Activated naive CD8-positive, alpha-beta T cell treated with anti-CD3 and anti-CD28 coated beads, Interleukin-2, amount 50 U/mL, for 24 hours (primary cell): ENCODE measurements around the gene ZNF689.

ENCODE experiments used
- ATAC-seq: fragments of 150-1000 bp; cut with Tn5 transposase; one replicate; pipeline ENCODE4 v1.10.0; 2021
- DNase-seq: peaks from one replicate; pipeline ENCODE4 v3.0.0; 2021
- H3K27ac Mint-ChIP-seq: one replicate; pipeline ENCODE4 v1.8.0; 2021; ENCODE audit warnings: mild to moderate bottlenecking, mixed read lengths
- H3K27me3 Mint-ChIP-seq: one replicate; pipeline ENCODE4 v1.8.0; 2021; ENCODE audit warnings: mixed read lengths
- H3K36me3 Mint-ChIP-seq: one replicate; pipeline ENCODE4 v1.8.0; 2021; ENCODE audit warnings: low read depth, mixed read lengths
- H3K4me1 Mint-ChIP-seq: one replicate; pipeline ENCODE4 v1.8.0; 2021; ENCODE audit warnings: mixed read lengths
- H3K4me3 Mint-ChIP-seq: one replicate; pipeline ENCODE4 v1.8.0; 2021; ENCODE audit warnings: mild to moderate bottlenecking, moderate library complexity, mixed read lengths
- H3K9me3 Mint-ChIP-seq: one replicate; pipeline ENCODE4 v1.8.0; 2021; ENCODE audit warnings: mixed read lengths

The ZNF689 gene

DNA sequence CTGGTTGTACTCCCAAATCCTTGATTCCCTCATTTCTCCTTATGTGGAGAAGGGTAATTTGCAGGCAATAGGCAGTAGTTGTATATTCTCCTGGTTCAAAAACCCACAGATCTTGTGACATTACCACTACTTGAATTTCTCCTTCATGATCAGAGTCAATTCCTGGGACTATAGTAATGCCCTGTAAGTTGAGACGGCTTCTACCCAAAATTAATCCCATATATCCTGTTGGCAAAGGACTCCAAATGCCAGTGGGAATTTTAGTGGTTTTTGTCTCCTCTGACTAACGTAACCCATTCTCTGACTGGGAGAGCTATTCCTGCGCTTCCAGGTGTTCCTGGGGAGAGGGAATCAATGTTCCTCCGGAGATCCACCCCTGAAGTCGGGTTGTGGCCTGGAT, 11.6 kb upstream of the ZNF689 start:
- Mint-ChIP-seq H3K4me1 (peaks cover 3% of the 10 kb centered on the region), H3K9me3 (no peaks in the 10 kb centered on the region), H3K27ac (no peak overlapping the region), H3K36me3 (no peaks in the 10 kb centered on the region), H3K27me3 (no peaks in the 10 kb centered on the region), H3K4me3 (no peak overlapping the region)
- DNase-seq (no peak), ATAC-seq (no peak)

DNA sequence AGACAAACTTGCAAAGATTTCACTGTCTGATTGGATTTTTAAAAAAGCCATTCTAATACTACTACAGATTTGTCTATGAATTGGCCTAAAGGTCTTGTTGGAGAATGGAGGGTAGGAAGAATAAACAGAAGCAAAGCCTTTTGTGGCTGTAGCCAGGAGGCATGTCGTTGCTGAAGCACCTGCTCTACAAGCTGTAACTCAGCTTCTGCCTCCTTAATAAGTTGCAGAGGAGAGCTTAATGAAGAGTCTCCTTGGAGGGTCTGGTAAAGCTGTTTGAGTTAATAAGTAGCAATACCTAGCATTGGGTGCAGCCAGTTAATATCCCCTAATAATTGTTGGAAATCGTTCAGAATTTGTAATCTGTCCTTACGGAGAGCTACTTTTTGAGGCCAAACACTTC, 10.0 kb upstream of the ZNF689 start:
- peaks cover 3% of the 10 kb centered on the region for H3K4me1 Mint-ChIP-seq
- no peak overlapping the region for H3K27ac Mint-ChIP-seq
- H3K4me3 Mint-ChIP-seq, result no peak overlapping the region
- H3K27me3 Mint-ChIP-seq, result peaks cover 1% of the 10 kb centered on the region
- H3K36me3 Mint-ChIP-seq, result no peaks in the 10 kb centered on the region
- ATAC-seq, result no peak
- H3K9me3 Mint-ChIP-seq, result no peaks in the 10 kb centered on the region
- DNase-seq, result no peak

DNA sequence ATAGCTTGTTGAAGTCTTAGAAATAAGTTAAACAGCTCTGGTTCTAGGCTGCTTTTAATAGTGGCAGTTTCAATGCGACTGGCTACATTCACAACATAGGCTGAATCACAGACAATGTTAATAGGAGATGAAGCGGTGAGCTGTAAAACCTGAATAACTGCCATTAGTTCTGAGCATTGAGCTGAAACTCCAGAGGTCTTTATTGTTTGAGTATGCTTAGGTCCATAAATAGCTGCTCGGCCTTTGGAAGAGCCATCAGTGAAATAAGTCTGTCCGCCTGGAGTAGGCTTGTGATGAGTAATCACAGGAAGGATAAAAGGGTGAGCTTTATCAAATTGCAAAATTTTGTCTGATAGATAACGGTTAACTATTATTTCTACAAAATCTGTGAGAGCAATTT, 9.4 kb upstream of the ZNF689 start:
- DNase-seq (no peak), ATAC-seq (no peak)
- Mint-ChIP-seq H3K36me3 (no peaks in the 10 kb centered on the region), H3K27ac (no peak overlapping the region), H3K4me3 (no peak overlapping the region), H3K27me3 (peaks cover 1% of the 10 kb centered on the region), H3K9me3 (no peaks in the 10 kb centered on the region), H3K4me1 (peaks cover 3% of the 10 kb centered on the region)

DNA sequence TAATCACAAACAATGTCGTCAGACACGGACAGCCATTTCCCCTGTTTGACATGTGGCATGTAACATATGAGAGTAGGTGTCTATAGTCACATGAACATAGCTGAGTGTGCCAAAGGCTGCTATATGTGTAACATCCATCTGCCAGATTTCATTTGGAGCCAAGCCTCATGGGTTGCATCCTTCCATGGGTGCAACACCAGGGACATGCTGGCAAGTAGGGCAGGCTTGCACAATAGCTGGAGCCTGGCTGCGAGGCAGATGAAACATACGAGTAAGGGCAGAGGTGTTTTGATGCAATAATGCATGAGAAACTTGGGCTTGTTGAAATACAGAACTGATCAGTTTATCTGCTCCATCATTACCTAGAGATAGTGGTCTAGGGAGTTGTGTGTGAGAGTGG, 9.0 kb upstream of the ZNF689 start:
- H3K4me3 Mint-ChIP-seq, result no peak overlapping the region
- peaks cover 1% of the 10 kb centered on the region for H3K27me3 Mint-ChIP-seq
- H3K27ac Mint-ChIP-seq, result no peak overlapping the region
- ATAC-seq, result no peak
- no peaks in the 10 kb centered on the region for H3K9me3 Mint-ChIP-seq
- no peak for DNase-seq
- no peaks in the 10 kb centered on the region for H3K36me3 Mint-ChIP-seq
- H3K4me1 Mint-ChIP-seq, result peaks cover 3% of the 10 kb centered on the region

DNA sequence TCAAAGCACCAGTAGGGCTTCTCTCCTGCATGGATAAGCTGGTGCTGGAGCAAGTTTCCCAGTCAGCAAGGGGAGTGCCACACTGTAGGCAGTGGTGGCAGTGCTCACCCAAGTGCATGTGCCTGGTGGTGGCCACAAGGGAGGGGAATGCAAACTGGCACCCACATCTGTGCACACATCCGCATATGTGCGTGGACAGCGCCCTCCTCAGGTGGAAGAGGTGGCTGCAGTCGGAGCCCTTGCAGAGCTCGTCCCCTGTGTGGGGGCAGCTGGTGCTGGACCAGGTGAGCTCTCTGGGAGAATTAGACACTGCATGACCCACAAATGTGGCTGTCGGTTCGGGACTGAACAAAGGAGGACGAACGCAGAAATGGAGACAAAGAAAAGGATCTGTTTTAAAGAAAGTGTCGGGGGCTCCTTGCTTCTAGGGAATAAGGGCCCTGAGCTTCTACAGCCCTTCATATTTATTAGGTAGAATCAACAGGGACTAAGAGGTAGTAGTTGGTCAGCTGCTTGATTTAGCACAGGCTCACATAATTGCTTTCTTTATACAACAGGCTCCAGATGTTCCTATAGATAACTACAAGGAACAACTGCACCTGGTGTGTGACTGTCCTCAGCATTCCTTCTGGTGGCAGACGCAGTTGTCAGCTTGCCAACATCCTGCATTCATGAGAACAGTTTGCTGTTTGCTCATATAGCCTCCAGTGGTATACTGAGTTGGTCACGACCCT, 5.3 kb upstream of the ZNF689 start:
- DNase-seq (peak; percentile 88), ATAC-seq (peak; percentile 89)
- Mint-ChIP-seq H3K4me1 (peaks cover 4% of the 10 kb centered on the region), H3K4me3 (no peak overlapping the region), H3K36me3 (no peaks in the 10 kb centered on the region), H3K9me3 (no peaks in the 10 kb centered on the region), H3K27ac (no peak overlapping the region), H3K27me3 (peaks cover 1% of the 10 kb centered on the region)

DNA sequence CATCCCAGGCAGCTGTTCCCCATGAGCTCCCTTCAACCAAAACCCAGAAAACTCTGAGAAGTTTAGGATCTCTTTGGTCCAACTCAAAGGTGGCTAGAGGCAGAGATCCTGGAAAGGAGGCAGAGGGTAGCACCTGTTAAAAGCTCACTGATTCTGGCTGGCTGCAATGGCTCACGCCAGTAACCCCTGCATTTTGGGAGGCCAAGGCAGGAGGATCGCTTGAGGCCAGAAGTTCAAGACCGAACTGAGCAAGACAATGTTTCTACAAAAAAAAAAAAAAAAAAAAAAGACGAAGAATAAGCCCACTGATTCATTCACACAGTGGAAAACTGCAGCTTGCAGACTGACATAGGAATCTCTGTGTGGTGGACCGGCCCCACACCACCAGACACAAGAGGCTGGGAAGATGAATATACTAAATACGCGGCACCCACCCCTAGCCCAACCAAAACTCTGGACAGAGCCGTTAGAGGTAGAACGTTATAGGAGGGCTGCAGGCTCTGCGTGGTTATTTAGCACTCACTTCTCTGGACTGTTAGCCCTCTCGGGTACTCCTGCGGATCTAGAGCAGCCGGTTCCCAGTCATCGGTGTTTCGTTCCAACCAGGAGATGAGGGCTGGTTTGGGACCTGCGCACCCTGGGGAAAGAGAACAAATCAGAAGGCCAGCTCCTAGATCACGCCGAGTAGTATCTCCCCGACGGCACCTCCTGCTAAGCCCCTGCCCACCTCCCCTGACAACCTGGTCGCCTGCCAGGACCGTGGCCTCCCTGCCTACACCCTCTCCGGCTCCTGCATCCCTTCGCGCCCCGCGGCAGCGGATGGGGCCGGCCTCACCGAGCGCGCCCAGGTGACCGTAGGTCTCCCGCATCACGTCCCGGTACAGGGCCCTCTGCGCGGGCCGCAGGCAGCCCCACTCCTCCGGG, 925 bp downstream of the ZNF689 start:
- Mint-ChIP-seq H3K36me3 (peaks cover 21% of the 10 kb centered on the region), H3K9me3 (no peaks in the 10 kb centered on the region), H3K27me3 (no peaks in the 10 kb centered on the region), H3K4me1 (peaks cover 14% of the 10 kb centered on the region), H3K4me3 (peak overlapping the region; percentile 90), H3K27ac (peak overlapping the region; percentile 96)
- DNase-seq (peak; percentile 50), ATAC-seq (peak; percentile 44)

DNA sequence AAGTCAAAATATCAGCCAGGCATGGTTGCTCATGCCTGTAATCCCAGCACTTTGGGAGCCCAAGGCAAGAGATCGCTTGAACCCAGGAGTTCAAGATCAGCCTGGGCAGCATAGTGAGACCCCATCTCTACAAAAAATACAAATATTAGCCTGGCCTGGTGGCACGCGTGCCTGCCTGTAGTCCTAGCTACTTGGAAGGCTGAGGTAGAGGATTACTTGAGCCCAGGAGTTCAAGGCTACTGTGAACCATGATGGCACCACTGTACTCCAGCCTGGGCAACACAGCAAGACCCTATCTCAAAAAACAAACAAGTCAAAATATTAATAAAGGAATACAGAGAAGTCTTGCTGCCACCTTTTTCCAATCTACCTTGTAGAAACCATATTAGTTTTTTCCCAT, 4.2 kb downstream of the ZNF689 start:
- Mint-ChIP-seq H3K36me3 (peaks cover 29% of the 10 kb centered on the region), H3K4me1 (peaks cover 14% of the 10 kb centered on the region), H3K9me3 (no peaks in the 10 kb centered on the region), H3K4me3 (no peak overlapping the region), H3K27me3 (no peaks in the 10 kb centered on the region), H3K27ac (no peak overlapping the region)
- no peak for ATAC-seq
- no peak for DNase-seq

DNA sequence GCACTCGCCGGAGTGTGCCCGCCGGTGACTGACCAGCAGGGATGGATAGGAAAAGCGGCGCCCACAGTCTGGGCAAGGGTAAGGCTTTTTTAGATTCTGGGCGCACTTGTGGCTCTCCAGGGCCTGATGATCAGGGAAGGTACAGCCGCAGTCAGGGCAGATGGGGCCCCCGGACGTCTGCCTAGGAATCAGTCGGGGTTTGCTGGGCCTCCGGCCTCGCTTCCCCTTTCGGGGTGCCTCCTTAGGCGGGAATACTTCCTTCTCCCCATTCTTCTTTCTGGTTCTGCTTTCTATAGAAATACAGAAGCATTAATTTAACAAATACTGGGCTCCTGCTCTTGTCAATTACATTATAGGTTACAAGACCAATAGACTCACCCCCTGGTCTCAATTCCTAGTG, 5.0 kb downstream of the ZNF689 start:
- Mint-ChIP-seq H3K9me3 (no peaks in the 10 kb centered on the region), H3K27me3 (no peaks in the 10 kb centered on the region), H3K4me3 (no peak overlapping the region), H3K36me3 (peaks cover 28% of the 10 kb centered on the region), H3K27ac (no peak overlapping the region), H3K4me1 (peaks cover 9% of the 10 kb centered on the region)
- no peak for DNase-seq
- ATAC-seq, result no peak

DNA sequence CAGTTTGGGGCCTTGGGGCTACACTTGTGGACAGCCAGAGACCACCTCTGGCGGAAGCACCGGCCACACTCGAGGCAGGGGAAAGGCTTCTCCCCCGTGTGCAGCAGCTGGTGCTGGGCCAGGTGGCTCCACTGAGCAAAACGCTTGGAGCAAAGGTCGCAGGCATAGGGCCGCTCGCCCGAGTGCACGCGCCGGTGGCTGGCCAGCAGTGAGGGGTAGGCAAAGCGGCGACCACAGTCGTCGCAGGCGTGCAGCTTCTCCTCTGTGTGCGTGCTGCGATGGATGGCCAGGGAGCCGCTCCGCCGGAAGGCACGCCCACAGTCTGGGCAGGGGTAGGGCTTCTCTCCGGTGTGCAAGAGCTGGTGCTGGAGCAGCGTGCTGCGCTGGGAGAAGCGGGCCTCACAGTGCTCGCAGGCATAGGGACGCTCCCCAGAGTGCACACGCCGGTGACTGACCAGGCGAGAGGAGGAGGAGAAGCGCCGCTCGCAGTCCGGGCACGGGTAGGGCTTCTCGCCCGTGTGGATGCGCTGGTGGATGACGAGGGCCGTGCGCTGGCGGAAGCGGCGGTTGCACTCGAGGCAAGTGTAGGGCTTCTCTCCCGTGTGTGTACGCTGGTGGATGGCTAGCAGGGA, 5.8 kb downstream of the ZNF689 start:
- DNase-seq (no peak), ATAC-seq (peak; percentile 17)
- Mint-ChIP-seq H3K27me3 (no peaks in the 10 kb centered on the region), H3K36me3 (peaks cover 26% of the 10 kb centered on the region), H3K9me3 (no peaks in the 10 kb centered on the region), H3K27ac (no peak overlapping the region), H3K4me3 (no peak overlapping the region), H3K4me1 (peaks cover 8% of the 10 kb centered on the region)

DNA sequence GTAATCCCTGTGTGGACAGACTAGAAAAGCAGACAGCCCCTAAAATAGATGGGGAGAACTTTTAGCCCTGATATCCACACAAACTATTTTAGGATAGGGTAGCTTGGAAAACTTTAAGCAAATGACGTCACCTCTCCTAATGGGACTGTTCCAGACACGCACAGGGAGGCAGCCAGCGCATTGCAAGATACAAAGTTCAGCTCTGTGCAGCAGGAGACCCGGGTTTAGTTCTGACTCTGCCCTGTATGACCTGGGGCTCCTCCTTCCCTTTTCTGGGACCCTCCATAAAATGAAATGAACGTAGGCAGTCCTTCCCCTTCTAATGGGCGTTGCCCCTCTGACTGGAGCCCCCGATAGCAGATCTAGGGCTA, 6.3 kb downstream of the ZNF689 start:
- DNase-seq, result no peak
- Mint-ChIP-seq H3K27ac (no peak overlapping the region), H3K27me3 (no peaks in the 10 kb centered on the region), H3K4me1 (peaks cover 5% of the 10 kb centered on the region), H3K9me3 (no peaks in the 10 kb centered on the region), H3K36me3 (peaks cover 26% of the 10 kb centered on the region), H3K4me3 (no peak overlapping the region)
- no peak for ATAC-seq

DNA sequence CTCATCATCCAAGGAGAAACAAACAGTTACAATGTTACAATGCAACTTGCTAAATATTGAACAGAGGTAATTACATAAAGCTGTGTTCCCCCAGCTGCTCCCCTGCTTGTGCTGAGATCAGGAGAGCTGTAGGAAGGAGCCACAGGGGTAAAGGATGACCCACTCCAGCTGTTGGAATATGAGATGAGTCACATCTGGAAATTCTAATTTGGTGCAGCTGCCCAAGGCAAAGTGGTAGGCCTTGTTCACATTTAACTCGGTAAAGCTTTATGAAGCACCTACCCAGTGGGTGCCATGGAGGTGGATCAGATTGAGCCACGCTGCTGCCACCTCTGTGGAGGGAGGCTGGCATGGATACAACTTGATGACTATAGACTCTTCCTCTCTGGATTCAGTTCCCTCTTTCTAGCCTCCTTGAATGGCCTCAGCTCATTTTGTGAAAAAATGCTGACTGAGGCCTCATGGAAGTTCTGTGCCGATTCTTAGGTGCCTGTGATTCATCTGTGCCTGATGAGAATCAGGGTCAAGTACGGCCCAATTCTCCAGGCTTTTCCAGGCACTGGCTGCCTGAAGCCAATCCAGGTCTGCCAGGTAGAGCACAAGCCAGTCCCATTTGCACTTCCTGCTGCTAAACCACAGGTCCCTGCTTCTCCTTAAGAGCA, 7.4 kb downstream of the ZNF689 start:
- H3K4me3 Mint-ChIP-seq, result no peak overlapping the region
- peaks cover 4% of the 10 kb centered on the region for H3K4me1 Mint-ChIP-seq

DNA sequence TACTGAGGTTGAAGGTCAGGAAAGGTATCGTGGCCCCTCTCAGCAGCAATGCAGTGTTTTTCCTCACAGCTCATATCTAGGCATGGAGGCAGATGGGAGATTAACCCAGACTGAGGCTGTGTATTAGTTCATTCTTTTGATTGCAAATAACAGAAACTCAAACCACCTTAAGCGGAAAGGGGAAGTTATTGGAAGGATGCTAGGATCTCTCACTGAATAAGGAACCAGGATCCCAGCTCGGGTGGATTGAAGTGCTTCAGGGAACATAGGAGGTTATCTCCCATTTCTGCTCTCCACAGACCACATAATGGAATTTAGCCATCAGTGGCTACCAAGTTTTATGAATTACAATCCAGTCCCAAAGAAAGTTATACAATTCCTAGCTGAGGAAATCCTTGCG, 8.2 kb downstream of the ZNF689 start:
- peaks cover 21% of the 10 kb centered on the region for H3K36me3 Mint-ChIP-seq
- H3K27me3 Mint-ChIP-seq, result no peaks in the 10 kb centered on the region
- DNase-seq, result no peak
- H3K4me3 Mint-ChIP-seq, result no peak overlapping the region
- no peaks in the 10 kb centered on the region for H3K9me3 Mint-ChIP-seq
- no peak overlapping the region for H3K27ac Mint-ChIP-seq
- no peak for ATAC-seq
- H3K4me1 Mint-ChIP-seq, result peaks cover 3% of the 10 kb centered on the region

More for the DNA sequence above, 7.4 kb downstream of the ZNF689 start:
- ATAC-seq (no peak), DNase-seq (no peak)
- Mint-ChIP-seq H3K27ac (no peak overlapping the region), H3K27me3 (no peaks in the 10 kb centered on the region), H3K9me3 (no peaks in the 10 kb centered on the region), H3K36me3 (peaks cover 26% of the 10 kb centered on the region)

DNA sequence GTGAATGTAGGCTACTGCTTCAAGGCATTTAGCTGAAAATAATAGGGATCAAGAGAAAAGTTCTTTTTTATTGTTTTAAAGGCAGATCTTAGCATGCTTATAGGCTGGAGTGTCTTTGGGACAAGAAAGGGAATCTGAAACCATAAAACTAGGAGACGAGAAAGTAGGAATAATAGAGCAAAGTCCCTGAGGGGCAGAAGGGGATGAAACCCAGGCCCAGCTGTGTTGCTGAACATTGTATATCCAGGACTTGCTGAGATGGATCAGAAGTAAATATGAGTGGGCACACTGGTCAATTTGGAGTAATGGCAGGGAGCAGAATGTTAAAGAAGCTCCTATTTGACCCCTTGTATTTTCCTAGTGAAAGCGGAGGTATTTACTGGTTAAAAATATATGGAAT, 9.3 kb downstream of the ZNF689 start:
- no peak overlapping the region for H3K27ac Mint-ChIP-seq
- H3K36me3 Mint-ChIP-seq, result peaks cover 13% of the 10 kb centered on the region
- ATAC-seq (no peak), DNase-seq (no peak)
- peaks cover 3% of the 10 kb centered on the region for H3K4me1 Mint-ChIP-seq
- H3K9me3 Mint-ChIP-seq, result no peaks in the 10 kb centered on the region
- no peaks in the 10 kb centered on the region for H3K27me3 Mint-ChIP-seq
- no peak overlapping the region for H3K4me3 Mint-ChIP-seq

DNA sequence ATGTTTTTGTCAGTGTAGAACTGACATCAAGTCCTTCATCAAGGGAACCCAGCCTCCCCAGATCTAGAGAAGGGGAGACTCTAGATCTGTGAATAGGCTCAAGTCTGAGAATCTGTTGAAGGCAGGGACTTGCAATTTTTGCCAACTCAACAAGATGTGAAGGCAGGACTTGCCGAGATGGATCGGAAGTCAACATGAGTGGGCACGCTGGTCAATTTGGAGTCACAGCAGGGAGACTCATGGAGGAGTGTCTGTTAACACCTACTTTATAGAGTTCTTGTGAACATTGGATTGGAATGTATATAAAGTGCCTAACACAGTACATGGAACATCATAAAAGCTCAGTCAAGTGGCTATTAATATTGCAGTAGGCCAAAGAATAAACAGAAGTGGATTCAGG, 10.0 kb downstream of the ZNF689 start:
- H3K9me3 Mint-ChIP-seq, result no peaks in the 10 kb centered on the region
- H3K27me3 Mint-ChIP-seq, result no peaks in the 10 kb centered on the region
- peaks cover 3% of the 10 kb centered on the region for H3K4me1 Mint-ChIP-seq
- no peak for DNase-seq
- H3K27ac Mint-ChIP-seq, result no peak overlapping the region
- peaks cover 13% of the 10 kb centered on the region for H3K36me3 Mint-ChIP-seq
- no peak for ATAC-seq
- no peak overlapping the region for H3K4me3 Mint-ChIP-seq
